Measurements from ENCODE around the gene CTNND1.

Gene CTNND1

DNA sequence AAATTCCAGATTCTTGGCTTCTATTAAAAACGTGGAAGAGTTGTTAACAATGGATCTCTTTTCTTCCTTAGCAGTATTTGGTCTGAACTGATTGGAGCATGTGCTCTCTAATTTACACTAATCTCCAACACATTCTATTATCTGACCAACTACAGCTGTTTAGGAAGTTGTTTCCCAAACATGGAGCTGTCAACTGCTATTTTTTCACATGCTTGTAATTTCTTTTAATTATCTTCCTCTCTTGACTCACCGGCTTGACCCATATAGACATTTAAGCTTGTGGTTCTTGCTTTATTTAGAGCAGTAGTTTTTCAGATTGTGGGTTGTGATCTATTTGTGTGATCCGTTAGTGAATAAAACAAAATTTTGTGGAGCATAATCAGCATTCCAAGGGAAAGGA lies 40.8 kb downstream of the CTNND1 start:
- Histone ChIP-seq H3K36me3 (peaks cover 21% of the 10 kb centered on the region), H3K9me3 (no peaks in the 10 kb centered on the region), H3K27ac (no peak overlapping the region), H3K4me3 (ENCODE audit: low read depth in 1 of 2, low read length in 1 of 2) (no peak overlapping the region), H3K27me3 (no peaks in the 10 kb centered on the region), H3K4me1 (ENCODE audit: control insufficient read depth in 1 of 2, insufficient read depth in 1 of 2, low read depth in 1 of 2, low read length in 1 of 2) (peaks cover 19 to 20% of the 10 kb centered on the region in 2 experiments)
- no peak for TF ChIP-seq CTCF (IDR thresholded peaks at IDR 0.05)

DNA sequence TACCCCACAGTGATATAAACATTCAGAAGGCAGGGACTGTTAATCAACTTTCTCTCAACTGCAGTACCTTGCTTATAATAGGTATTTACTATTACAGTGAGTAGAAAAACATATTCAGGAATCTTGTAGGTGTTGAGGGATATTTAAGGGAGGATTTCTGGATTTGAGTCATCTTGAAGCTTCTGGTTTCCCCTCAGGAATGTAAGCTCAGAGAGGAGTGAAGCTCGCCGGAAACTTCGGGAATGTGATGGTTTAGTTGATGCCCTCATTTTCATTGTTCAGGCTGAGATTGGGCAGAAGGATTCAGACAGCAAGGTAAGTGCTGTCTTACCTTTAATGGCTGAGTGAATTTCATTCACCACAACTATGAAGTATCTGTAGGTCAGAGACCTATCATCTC lies 42.9 kb downstream of the CTNND1 start:
- no peak overlapping the region for H3K27ac ChIP-seq
- TF ChIP-seq CTCF (IDR thresholded peaks at IDR 0.05), result no peak
- H3K36me3 ChIP-seq, result peaks cover 38% of the 10 kb centered on the region
- H3K4me3 ChIP-seq (ENCODE audit: low read depth in 1 of 2, low read length in 1 of 2), result no peak overlapping the region
- H3K9me3 ChIP-seq, result no peaks in the 10 kb centered on the region
- peaks cover 12 to 14% of the 10 kb centered on the region in 2 experiments for H3K4me1 ChIP-seq (ENCODE audit: control insufficient read depth in 1 of 2, insufficient read depth in 1 of 2, low read depth in 1 of 2, low read length in 1 of 2)
- H3K27me3 ChIP-seq, result no peaks in the 10 kb centered on the region

- no peak for TF ChIP-seq CTCF (IDR thresholded peaks at IDR 0.05)
- Histone ChIP-seq H3K4me3 (ENCODE audit: low read depth in 1 of 2, low read length in 1 of 2) (no peak overlapping the region), H3K4me1 (ENCODE audit: control insufficient read depth in 1 of 2, insufficient read depth in 1 of 2, low read depth in 1 of 2, low read length in 1 of 2) (peaks cover 6 to 7% of the 10 kb centered on the region in 2 experiments), H3K27ac (no peak overlapping the region), H3K36me3 (peaks cover 42% of the 10 kb centered on the region), H3K27me3 (no peaks in the 10 kb centered on the region), H3K9me3 (no peaks in the 10 kb centered on the region)
These were observed 44.2 kb downstream of the CTNND1 start for GRCh38 chr11:57805780-57806179.

DNA sequence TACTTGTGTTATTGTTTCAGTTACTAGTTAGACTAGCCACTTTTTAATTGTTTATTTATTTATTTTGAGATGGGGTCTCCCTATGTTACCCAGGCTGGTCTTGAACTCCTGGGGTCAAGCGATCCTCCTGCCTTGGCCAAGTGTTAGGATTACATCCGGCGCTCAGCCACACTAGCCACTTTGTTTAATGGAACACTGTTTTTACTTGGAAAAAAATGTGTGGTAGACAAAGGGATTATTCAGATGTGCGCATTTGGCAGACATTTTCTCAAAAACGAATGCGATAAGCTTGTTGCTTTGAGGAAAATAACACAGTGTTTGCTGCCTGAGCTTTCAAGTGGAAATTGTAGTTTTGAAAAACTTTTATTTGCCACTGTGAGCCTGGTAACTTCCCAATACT lies 51.0 kb downstream of the CTNND1 start:
- H3K9me3 ChIP-seq, result no peaks in the 10 kb centered on the region
- H3K27ac ChIP-seq, result no peak overlapping the region
- H3K27me3 ChIP-seq, result no peaks in the 10 kb centered on the region
- no peak overlapping the region for H3K4me3 ChIP-seq (ENCODE audit: low read depth in 1 of 2, low read length in 1 of 2)
- TF ChIP-seq CTCF (IDR thresholded peaks at IDR 0.05), result no peak
- no peaks in the 10 kb centered on the region for H3K4me1 ChIP-seq (ENCODE audit: control insufficient read depth in 1 of 2, insufficient read depth in 1 of 2, low read depth in 1 of 2, low read length in 1 of 2)
- peaks cover 35% of the 10 kb centered on the region for H3K36me3 ChIP-seq

DNA sequence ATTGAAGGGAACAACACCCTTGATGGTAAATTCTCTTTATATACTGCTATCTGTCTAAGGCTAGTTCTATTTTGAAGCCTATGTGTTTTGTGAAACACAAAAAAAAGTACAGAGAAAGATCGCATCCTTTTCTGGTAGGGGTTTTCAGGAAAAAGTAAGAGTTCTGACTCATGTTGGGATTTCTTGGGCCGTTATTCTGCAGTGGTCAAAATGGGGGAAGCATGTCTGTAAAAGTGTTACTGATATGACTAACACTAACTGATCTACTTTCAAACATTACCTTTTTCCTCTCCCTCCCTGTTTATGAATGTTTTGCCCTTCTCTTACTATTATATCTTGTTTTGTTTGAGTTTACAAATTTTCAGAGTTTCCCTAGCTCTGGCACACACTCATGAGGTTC lies 53.9 kb downstream of the CTNND1 start:
- Histone ChIP-seq H3K27me3 (no peaks in the 10 kb centered on the region), H3K4me3 (ENCODE audit: low read depth in 1 of 2, low read length in 1 of 2) (no peak overlapping the region), H3K36me3 (peaks cover 15% of the 10 kb centered on the region), H3K4me1 (ENCODE audit: control insufficient read depth in 1 of 2, insufficient read depth in 1 of 2, low read depth in 1 of 2, low read length in 1 of 2) (no peaks in the 10 kb centered on the region), H3K27ac (no peak overlapping the region), H3K9me3 (no peaks in the 10 kb centered on the region)
- TF ChIP-seq CTCF (IDR thresholded peaks at IDR 0.05), result no peak

DNA sequence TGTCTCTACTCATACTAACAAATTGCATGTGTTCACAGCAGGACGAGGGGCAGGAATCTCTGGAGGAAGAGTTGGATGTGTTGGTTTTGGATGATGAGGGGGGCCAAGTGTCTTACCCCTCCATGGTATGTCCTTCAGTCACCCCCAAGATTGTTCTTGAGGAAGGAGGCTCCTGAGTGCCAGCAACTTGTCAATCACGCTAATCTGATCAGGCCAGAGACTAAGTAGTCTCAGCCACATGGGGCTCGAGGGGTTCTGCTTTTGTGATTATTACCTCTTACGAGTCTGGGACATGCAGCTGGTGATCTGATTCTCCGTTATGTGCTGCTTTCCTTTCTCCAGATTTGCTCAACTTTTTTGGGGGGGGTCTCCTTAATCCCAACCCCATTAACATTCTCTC lies 54.3 kb downstream of the CTNND1 start:
- no peaks in the 10 kb centered on the region for H3K9me3 ChIP-seq
- H3K27me3 ChIP-seq, result no peaks in the 10 kb centered on the region
- peaks cover 13% of the 10 kb centered on the region for H3K36me3 ChIP-seq
- H3K4me1 ChIP-seq (ENCODE audit: control insufficient read depth in 1 of 2, insufficient read depth in 1 of 2, low read depth in 1 of 2, low read length in 1 of 2), result no peaks in the 10 kb centered on the region
- H3K27ac ChIP-seq, result no peak overlapping the region
- no peak overlapping the region for H3K4me3 ChIP-seq (ENCODE audit: low read depth in 1 of 2, low read length in 1 of 2)
- TF ChIP-seq CTCF (IDR thresholded peaks at IDR 0.05), result no peak

Data from neutrophil (primary cell).